Activated CD4-positive, CD25-positive, alpha-beta regulatory T cell treated with anti-CD3 and anti-CD28 coated beads, Interleukin-2, amount 50 U/mL, for 72 hours (primary cell): ENCODE results near the gene RALGPS1.

ENCODE experiments used
- DNase-seq: peaks from one replicate; pipeline ENCODE4 v3.0.0; 2021

Gene RALGPS1

DNA sequence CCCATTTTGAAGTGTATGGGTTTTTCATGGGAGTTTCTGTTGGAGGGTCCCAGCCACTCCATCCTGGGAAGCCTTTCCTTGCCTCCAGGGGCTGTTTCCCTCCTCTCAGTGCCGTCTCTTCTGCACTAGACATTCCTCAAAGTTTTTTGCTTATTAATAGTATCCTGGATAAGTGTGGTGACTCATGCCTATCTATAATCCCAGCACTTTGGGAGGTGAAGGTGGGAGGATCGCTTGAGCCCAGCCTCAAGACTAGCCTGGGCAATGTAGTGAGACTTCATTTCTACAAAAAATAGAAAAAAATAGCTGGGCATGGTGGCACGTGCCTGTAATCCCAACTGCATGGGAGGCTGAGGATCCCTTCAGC, 43.1 kb downstream of the RALGPS1 start:
- no peak for DNase-seq

DNA sequence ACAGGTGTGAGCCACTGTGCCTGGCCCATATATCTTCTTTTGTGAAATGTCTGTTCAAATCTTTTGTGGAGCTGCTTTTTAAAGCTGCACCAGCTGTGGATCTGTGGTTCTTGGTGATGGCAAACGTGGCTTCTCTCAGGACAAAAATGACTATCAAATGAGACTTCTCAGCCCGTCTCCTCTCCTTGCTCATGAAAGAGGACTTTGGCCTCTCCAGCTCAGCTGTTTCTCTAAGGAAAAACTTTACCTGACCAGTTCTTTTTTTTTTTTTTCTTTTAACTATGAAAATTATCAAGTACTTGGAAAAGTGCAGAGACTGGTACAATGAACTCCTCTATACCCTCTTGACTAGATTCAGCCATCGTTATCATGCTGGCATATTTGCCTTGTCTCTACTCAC, 44.8 kb downstream of the RALGPS1 start:
- no peak for DNase-seq

- DNase-seq = no peak
Observed at GRCh38 chr9:126959917-126960316, 45.3 kb downstream of the RALGPS1 start.

DNA sequence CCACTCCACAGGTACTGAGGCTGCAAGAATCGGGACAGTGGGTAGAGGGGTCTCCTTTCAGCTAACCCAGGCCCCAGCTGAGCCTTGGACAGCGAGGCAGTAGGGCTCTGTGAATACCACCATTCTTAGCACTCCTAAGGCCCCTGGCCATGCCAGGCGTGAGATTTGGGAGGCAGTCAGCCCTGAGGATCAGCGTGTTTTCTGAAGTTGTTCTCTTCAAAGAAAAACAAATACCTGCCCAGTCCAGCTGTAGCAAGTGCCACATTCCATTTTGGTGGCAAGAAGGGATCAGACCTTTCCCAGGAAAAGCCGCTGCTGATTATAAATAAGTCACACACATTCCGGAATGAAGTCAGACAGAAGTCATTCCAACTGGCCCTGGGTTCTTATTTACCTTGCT, 47.8 kb downstream of the RALGPS1 start:
- no peak for DNase-seq

DNA sequence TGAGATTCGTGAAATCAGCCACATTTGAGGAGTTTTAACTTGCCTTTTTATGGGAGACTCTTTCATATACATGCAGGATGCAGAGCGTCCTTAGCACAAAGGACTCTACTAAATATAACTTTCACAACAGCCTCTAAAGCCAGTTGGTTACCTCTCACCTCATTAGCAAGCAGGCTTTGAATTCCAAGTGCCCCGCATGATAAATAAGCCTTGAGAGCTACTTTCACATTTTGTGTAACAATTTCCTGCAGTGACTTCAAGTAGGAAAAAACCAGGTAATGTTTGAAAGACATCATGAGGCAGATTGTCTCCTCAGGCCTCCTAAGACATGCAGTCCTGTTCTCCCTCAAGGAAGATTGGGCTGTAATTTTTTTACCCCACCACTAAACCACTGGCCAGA, 50.5 kb downstream of the RALGPS1 start:
- no peak for DNase-seq

DNA sequence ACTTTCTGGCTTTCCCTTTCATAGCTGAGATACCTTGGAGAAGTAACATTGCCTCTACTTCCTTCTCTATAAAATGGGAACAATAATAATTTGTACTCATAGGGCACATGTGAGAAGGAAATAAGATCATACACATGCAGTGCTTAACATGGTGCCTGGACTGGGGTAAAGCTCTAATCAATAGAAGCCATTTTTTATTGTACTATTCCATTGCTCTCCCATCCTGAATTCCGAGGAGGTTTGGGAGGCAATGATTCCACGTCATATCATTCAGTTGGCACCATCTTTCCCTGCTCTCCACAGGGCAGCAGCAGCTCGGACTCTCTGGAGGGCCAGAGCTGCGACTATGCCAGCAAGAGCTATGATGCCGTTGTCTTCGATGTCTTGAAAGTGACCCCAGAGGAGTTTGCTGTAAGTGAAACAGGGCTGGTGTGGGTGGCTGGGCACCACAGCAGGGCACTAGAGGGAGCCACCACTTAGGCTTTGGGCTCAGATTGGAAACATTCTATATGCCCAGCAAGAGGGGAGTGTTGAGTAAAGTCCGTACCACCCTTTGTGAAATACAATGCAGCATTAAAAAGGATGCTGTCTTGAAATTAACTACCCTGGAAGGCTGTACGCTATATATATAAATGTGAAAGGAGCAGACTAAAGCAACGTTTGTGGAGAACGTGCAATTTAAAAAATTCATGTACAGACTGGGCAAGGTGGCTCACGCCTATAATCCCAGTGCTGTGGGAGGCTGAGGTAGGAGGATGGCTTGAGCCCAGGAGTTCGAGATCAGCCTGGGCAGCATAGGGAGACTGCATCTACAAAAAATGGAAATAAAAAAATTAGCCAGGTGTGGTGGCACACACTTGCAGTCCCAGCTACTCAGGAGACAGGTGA, 51.2 kb downstream of the RALGPS1 start:
- DNase-seq = peak; percentile 37

- no peak for DNase-seq
Observed at GRCh38 chr9:126971261-126971660, 56.7 kb downstream of the RALGPS1 start.

DNA sequence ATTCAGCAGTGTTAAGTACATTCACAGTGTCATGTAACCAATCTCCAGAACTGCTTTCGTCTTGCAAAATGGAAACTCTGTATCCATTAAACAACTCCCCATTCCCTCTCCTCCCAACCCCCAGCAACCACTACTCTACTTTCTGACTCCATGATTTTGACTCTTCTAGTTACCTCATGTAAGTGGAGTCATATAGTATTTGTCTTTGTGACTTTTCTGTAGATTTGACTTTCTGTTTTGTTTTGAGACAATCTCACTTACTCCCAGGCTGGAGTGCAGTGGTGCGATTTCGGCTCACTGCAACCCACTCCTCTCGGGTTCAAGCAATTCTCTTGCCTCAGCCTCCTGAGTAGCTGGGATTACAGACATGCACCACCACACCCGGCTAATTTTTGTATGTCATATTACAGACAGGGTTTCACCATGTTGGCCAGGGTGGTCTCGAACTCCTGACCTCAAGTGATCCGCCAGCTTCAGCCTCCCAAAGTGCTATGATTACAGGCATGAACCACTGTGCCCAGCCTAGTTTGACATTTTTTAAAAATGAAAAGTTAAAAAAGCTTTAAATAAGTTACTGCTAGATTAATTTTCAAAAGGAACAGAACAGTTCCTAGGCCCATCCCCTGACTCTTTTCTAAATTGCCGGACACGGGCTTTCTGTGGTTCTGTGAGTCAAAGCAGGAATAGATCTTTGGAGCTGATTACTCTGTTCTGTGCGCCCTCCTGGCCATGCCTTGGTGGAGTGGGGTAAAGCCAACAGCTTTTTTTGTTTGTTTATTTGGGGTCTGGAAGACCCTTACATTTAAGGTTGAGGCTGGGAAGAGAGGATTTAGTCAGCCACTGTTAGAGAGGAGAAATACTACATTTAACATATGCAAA, 59.3 kb downstream of the RALGPS1 start:
- no peak for DNase-seq

- no peak for DNase-seq
Observed at GRCh38 chr9:126974594-126974993, 60.0 kb downstream of the RALGPS1 start.

DNA sequence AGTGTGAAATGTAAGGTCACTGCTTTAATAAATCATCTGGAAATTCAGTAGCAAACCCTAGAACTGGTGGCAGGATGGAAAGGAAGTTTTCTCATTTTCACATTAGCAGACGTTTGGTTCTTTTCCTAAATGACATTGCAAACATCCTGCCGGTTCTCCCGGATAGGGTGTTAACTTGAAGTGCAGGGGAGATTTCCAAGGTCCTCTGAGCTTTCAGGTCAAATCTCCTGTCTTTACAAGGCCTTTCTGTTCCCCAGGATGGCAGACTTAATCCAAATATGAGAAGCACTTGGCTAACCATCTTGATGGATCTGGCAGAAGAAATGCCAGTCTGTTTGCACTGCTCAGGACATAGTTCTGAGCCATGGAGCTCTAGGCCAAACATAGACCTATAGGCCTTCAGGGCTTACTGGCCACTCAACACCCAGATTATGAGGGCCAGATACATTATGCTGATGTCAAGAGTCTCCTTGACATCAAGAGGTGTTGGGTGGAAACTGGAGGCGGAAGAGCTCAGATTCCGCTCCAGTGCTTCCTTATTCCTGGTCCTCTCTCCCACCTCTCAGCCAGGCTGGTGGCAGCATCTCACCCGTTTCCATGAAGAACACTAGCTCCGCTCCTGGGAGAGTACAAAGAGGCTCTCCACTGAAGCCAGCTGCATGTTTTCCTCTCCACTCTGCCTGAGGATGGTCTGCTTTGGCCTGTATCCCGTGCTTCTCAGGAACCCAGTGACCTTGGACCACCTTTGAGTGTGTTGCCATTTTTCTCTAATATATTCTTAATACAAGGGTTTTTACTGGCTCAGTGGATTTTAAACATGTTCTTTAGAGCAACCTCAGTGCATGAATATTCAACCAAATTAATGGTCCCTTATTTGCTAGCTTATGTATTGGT, 61.0 kb downstream of the RALGPS1 start:
- no peak for DNase-seq

DNA sequence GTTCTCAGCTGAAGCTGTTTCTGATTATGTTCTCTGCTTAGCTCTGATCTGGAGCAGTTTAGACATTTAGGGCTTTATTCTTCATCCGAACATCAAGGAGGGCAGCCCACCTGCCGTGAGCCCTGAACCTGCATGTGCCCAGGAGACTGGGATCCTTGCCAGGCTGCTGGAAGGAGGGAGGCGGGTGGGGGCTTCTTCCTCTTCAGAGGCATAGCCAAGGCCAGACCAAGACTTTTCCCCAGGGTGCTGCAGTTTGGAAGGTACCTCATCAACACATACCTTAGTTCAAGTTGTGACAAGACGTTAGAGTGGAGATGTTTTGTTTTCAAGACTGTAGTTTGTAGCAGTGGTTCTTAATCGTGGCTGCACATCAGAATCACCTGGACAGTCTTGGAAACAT, 64.9 kb downstream of the RALGPS1 start:
- no peak for DNase-seq

DNA sequence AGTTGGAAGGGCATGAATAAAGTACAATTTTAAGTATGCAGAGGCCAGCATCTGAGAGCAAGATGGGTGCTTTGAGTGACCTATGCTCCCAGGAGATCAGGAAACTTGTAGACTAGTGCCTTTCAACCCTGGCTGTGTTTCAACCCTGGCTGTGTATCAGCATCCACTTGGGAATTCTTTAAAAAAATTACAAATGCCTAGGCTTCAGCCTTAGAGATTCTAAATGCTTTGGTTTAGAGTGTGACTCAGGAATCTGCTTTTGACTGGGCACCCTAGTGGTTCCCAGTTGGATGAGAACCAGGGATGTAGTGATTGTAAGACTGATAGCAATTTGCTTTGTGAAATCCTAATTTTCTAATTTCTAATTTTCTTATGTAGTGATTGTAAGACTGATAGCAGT, 65.6 kb downstream of the RALGPS1 start:
- no peak for DNase-seq

DNA sequence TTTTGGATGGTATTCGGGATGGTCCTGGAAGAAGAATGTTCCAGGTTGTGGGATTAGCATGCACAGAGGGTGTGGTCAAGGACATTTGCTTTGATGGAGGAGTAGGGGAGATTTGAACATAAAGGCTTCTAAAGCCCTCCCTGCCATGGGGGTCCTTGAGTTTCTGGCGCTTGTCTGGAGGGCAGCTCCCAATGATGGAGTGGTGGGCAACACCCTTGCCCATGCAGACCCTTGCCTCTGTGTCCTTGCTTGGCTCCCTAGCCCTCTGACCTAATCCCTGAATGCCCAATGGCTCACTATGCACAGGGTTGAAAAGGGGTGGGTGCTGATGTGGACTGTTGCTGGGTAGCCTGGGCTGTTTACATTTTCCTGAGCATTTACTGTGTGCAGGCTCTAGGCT, 66.6 kb downstream of the RALGPS1 start:
- no peak for DNase-seq

- no peak for DNase-seq
Observed at GRCh38 chr9:126982215-126983002, 67.8 kb downstream of the RALGPS1 start.

DNA sequence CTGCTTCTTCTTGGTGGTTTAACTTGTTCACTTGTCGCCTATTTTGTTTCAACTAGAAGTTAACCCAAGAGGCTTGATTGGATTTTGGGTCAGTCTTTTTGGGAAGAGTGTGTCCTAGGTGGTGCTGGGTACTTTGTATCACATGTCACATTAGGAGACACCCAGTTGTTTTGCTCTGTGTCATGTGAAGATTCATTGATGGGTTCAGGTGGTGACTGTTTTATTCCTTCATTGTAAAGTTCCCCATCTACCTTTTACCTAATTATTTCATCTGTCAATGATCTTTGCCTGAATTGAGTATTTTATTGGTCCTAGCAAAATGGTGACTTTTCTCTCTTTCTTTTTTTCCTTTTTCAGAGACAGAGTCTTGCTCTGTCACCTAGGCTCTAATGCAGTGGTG, 69.2 kb downstream of the RALGPS1 start:
- DNase-seq = no peak

GRCh38 chr9:126984969-126985368, 70.4 kb downstream of the RALGPS1 start:
- DNase-seq = no peak

DNA sequence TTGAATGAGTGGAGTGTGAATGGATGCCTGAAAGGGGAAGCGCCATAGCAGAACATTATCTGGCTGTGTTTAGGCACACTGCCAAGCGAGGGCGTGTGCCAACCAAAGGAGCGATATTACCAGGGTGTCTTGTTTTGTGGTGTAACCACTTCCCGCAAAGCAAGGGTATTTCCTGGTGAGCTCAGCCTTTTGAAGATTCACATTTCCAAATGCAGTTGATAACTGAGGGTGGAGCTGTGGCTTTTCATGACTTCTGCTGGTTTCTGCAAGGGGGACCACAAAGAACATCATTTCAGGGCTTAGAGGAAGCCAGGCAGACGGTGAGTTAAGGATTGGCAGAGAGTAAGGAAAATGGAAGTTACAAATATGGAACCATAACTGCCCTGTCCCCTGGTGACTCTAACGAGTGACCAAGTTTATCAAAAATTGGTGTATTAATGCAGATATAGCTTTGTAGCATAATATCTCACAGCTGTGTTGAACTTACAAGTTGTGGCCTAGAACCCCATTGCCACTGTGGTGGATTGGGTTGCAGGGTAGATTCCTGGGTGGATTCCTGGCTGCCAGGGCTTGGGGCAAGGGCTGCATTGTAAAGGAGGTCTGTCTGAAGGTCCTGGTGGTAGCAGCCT, 71.4 kb downstream of the RALGPS1 start:
- peak; percentile 65 for DNase-seq

- no peak for DNase-seq
Observed at GRCh38 chr9:126986506-126986951, 71.9 kb downstream of the RALGPS1 start.

- no peak for DNase-seq
Observed at GRCh38 chr9:126988857-126989256, 74.3 kb downstream of the RALGPS1 start.

DNA sequence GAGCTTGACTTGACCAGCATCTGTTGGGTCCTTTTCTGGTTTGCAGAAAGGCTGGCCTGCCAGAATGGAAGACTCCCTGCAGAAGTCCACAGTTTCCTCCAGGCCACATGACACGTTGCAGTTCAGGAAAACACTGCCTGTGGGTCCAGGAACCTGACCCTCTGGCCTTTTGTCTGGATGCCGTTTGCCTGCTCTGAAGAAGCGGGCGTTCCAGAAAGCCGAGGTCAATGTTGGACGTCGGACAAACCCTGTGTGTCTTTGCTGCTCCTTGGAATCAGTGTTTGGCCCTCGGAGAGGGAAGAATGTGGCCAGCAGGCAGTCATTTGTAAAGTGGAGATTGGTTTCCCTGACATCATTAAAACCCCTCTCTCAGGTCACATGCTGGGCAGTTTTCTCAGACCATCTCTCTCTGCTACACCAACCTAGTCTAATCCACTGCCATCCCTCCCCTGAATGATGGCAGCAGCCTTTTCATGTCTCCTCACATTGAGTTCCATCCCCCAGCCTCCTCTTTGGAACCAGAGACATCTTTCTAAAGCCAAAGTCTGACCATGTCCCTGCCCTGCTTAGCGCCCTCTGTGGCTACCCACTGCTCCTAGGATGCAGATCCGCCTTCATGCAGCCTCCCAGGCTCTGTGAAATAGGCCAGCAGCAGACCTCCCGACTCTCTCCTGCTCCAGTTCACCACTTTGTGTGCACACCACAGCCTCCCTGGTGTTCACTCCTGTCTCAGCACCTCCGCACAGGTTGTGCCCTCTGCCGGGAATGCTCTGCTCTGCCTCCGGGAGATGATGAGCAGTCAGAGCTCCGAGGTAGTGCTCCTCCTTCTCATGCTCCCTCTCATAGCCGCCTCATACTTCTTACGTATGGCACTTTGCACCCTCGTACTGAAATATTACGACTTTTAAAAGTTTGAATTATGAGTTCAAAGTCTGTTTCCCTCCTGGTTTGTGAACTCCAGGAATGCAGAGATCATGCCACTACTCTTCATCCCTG, 75.6 kb downstream of the RALGPS1 start:
- no peak for DNase-seq
